Left ventricle myocardium inferior (tissue), 1 donor: ENCODE results near the gene CXCR5. TPM values are rescaled to one million over a fixed set of nuclear protein-coding genes. Genes with fewer than 3 reads are reported as not detected.

ENCODE experiments used
- DNase-seq: peaks from one replicate; pipeline ENCODE4 v3.0.0-alpha.2; 2020
- H3K27ac ChIP-seq: fragments of 200-600 bp; replicated peaks from 2 replicates; pipeline ENCODE4 v1.8.0; 2021
- H3K27me3 ChIP-seq: fragments of 200-600 bp; 2 replicates; pipeline ENCODE4 v1.8.0; 2021; ENCODE audit warnings: low read depth
- H3K36me3 ChIP-seq: fragments of 200-600 bp; 2 replicates; pipeline ENCODE4 v1.8.0; 2021
- H3K4me1 ChIP-seq: fragments of 200-600 bp; 2 replicates; pipeline ENCODE4 v1.8.0; 2021
- H3K4me3 ChIP-seq: fragments of 200-600 bp; 2 replicates; pipeline ENCODE4 v1.8.0; 2021; ENCODE audit warnings: mild to moderate bottlenecking, moderate library complexity
- H3K9me3 ChIP-seq: fragments of 200-600 bp; replicated peaks from 2 replicates; pipeline ENCODE4 v1.8.0; 2021
- intact Hi-C: fragments of 100-400 bp; cut with micrococcal nuclease; formaldehyde crosslinking; loops from one replicate; pipeline ENCODE4 v1.11.0; 2022
- total RNA-seq: library from RNA; stranded (reverse); fragmentation: NEBNext Ultra II Directional; extraction: Animal tissue kit (Norgen Biotek cat#: 25700); gene quantifications from one replicate; pipeline ENCODE4 v1.2.1, GENCODE V29; 2021
- TF ChIP-seq, protein P1 (sequence below): fragments of 200-600 bp; IDR thresholded peaks from 2 replicates; pipeline ENCODE4 v1.8.0; 2021; ENCODE audit warnings: antibody characterized with exemption, mild to moderate bottlenecking, borderline replicate concordance
- donor health status: DM: no; HTN: yes; CAD: no; lungs with severe emphysema.

Gene CXCR5
- total RNA-seq, 1 donor from 2014 or later = not detected

DNA sequence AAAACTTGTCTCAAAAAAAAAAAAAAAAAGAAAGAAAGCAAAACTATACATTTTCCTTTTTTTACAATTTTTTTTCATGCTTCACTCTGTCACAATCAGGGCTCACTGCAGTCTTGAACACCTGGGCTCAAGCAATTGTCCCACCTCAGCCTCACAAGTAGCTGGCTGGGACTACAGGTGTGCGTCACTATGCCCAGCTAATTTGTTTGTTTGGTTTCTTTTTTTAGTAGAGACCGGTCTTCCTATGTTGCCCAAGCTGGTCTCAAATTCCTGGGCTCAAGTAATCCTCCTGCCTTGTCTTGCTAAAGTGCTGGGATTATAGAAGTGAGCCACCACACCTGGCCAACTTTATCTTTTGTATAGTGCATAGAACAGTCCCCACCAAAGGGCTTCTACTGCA, 15.0 kb upstream of the CXCR5 start:
- H3K36me3 ChIP-seq = no peaks in the 10 kb centered on the region
- H3K4me3 ChIP-seq = no peak overlapping the region
- DNase-seq = no peak
- no peaks in the 10 kb centered on the region for H3K9me3 ChIP-seq
- peaks cover 19% of the 10 kb centered on the region for H3K4me1 ChIP-seq
- no peaks in the 10 kb centered on the region for H3K27me3 ChIP-seq
- H3K27ac ChIP-seq = no peak overlapping the region
- intact Hi-C loops = no loop called here
- TF ChIP-seq, protein P1, sequence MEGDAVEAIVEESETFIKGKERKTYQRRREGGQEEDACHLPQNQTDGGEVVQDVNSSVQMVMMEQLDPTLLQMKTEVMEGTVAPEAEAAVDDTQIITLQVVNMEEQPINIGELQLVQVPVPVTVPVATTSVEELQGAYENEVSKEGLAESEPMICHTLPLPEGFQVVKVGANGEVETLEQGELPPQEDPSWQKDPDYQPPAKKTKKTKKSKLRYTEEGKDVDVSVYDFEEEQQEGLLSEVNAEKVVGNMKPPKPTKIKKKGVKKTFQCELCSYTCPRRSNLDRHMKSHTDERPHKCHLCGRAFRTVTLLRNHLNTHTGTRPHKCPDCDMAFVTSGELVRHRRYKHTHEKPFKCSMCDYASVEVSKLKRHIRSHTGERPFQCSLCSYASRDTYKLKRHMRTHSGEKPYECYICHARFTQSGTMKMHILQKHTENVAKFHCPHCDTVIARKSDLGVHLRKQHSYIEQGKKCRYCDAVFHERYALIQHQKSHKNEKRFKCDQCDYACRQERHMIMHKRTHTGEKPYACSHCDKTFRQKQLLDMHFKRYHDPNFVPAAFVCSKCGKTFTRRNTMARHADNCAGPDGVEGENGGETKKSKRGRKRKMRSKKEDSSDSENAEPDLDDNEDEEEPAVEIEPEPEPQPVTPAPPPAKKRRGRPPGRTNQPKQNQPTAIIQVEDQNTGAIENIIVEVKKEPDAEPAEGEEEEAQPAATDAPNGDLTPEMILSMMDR = no peak

DNA sequence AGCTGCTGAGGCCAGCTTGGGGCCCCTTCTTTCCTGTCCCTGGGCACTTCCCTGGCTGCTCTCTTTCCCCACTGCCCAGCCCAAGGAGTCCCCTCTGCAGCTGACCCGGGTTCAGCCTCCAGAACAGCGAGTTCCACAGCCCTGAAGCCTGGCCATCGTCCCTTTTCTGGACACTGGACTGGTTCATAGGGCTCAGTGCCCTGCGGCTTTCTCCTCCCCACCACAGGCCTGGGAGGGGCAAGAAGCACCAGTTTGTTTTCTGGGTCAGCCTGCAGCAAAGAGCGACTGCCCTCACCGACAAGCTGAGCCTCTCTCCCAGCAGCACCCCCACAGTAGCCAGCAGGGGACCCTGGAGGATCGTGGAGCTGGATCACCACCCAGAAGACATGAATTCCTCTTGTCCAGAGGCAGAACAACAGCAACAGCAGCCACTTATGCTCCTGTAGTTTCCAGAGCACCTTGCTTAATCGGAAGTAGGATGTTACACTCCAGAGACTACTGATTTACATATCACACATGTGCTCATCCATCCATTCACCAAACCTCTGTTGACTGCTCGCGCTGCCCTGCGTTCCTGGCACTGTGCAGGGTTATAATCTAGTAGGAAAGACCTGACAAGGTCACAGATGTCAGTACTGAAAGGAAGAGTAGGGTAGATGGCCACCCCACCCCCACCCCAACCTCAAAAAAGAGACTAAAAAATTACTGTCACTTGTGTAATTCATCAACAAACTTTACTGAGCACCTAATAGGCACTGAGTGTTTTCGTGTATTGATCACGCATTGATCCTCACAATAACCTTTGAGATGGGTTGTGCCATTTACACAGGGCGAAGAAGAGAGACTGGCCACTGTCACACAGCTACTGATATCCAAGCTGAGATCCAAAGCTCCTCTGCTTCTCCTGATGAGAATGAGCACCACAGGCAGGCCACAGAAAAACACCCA, 13.0 kb upstream of the CXCR5 start:
- Histone ChIP-seq H3K4me3 (peak overlapping the region; percentile 47), H3K27me3 (no peaks in the 10 kb centered on the region), H3K9me3 (no peaks in the 10 kb centered on the region), H3K4me1 (peaks cover 19% of the 10 kb centered on the region), H3K36me3 (no peaks in the 10 kb centered on the region), H3K27ac (peak overlapping the region; percentile 87)
- intact Hi-C loops = no loop called here
- DNase-seq = peak; percentile 52
- TF ChIP-seq, protein P1 = peak; percentile 23

DNA sequence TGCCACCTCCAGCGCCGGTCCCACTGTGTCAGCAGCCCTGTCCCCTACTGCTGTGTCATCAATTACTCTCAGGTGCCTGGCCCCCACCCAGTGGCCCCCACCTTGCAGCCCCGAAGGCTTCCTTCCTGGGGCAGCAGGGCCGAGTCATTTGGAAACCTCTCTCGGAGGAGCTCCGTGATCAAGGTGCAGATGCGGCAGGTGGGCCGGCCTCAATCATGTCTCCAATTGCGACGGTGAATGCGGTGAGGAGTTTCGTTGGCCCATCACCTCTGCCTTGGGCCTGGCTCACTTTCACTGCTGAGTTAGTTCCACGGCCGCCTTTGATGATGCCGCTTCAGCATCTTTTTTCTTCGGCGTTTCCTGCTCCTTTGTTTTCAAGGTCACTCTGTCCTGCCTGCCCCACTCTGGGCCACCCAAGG, 11.3 kb upstream of the CXCR5 start:
- Histone ChIP-seq H3K9me3 (no peaks in the 10 kb centered on the region), H3K4me1 (peaks cover 19% of the 10 kb centered on the region), H3K4me3 (no peak overlapping the region), H3K36me3 (no peaks in the 10 kb centered on the region), H3K27ac (no peak overlapping the region), H3K27me3 (no peaks in the 10 kb centered on the region)
- DNase-seq = no peak
- intact Hi-C loops = no loop called here
- TF ChIP-seq, protein P1 = no peak

GRCh38 chr11:118873804-118874203, 9.9 kb upstream of the CXCR5 start:
- intact Hi-C loops = no loop called here
- H3K27me3 ChIP-seq = no peaks in the 10 kb centered on the region
- H3K4me3 ChIP-seq = no peak overlapping the region
- H3K36me3 ChIP-seq = no peaks in the 10 kb centered on the region
- H3K27ac ChIP-seq = no peak overlapping the region
- TF ChIP-seq, protein P1 = no peak
- peaks cover 19% of the 10 kb centered on the region for H3K4me1 ChIP-seq
- no peak for DNase-seq
- no peaks in the 10 kb centered on the region for H3K9me3 ChIP-seq

DNA sequence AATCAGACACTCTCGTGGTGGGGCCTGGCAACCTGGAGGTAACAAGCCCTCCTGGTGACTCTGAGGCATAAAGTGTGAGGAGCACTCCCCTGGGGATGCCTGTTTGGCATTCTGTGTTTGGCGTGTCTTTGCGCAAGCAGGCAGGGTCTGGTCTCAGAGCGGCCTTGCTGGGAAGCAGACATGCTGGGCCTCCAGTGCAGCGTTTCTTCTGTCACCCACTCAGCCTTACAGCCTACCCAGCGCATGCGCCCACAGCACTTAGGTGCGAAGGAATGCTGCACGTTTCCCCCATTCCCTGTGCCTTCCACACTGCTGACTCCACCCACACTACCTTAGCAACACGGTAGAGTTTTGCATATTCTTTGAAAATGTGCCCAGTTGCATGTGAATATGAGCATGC, 7.4 kb upstream of the CXCR5 start:
- no peaks in the 10 kb centered on the region for H3K4me1 ChIP-seq
- intact Hi-C loops = no loop called here
- H3K27ac ChIP-seq = no peak overlapping the region
- no peak overlapping the region for H3K4me3 ChIP-seq
- TF ChIP-seq, protein P1 = no peak
- no peak for DNase-seq
- no peaks in the 10 kb centered on the region for H3K9me3 ChIP-seq
- H3K36me3 ChIP-seq = no peaks in the 10 kb centered on the region
- no peaks in the 10 kb centered on the region for H3K27me3 ChIP-seq
